Measurements from ENCODE around the gene RTN4. TPM values are rescaled to one million over a fixed set of nuclear protein-coding genes. Genes with fewer than 3 reads are reported as not detected.
A peak's percentile ranks its signal among the peaks of the same experiment; 100 is the strongest.

RTN4 gene
- total RNA-seq, 2 donors from 2014 or later = 237 to 280 TPM

DNA sequence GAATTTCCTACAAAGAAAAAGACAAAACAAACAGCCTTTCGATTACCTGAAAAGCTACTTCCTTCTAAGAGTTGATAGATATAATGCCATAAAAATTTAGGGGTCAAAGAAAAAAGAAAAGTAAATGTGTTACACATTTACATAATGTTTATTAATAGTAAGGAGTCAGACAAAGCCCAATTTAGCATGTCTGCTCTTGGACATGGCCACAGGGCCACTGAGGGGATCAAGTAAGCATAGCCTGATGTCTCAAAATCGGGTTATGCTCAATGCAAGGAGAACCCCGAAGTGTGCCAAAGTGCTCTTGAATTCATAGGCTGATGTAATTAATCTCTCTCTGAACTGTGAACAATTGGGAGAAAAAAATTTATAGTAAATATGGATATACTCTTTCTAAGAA is 61.6 kb downstream of the RTN4 start:
- no peak for DNase-seq
- no peak for ATAC-seq
- intact Hi-C loops (cut with DNase I, micrococcal nuclease) = no loop called here

DNA sequence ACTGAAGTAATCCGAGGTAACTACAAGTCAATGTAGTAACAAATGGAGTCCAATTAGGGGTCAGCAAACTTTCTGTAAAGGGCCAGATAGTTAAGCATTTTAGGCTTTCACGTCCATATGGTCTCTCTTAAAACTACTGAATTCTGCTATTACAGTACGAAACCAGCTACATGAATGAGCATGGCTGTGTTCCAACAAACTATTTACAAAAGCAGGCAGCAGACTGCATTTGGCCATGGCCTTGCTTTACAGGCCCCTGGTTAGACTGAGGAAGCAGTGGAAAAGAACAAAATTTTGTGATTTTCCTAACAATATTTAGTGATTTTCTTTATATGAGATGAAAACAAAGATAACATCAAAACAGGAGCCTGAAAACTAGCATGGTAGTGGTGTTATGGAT is 64.0 kb downstream of the RTN4 start:
- intact Hi-C loops (cut with DNase I, micrococcal nuclease) = no loop called here
- ATAC-seq (no peak), DNase-seq (no peak)

DNA sequence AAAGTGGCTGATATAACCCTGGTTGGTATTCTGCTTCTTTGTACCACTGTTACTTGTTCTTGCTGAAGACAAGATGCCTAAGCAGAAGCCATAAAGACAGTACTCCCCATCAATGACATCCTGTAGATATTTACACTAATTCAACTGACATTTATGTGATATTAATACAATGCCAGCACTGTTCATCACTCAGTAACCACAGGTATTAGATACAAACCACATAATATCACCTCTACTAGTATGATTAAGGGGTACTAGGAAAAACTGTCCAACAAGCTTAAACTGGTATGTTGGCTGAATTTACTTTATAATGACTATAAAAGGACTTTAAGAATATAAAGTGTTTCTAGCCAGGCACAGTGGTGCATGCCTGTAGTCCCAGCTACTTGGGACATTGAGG is 65.8 kb downstream of the RTN4 start:
- intact Hi-C loops (cut with DNase I, micrococcal nuclease) = no loop called here
- DNase-seq (no peak), ATAC-seq (no peak)

DNA sequence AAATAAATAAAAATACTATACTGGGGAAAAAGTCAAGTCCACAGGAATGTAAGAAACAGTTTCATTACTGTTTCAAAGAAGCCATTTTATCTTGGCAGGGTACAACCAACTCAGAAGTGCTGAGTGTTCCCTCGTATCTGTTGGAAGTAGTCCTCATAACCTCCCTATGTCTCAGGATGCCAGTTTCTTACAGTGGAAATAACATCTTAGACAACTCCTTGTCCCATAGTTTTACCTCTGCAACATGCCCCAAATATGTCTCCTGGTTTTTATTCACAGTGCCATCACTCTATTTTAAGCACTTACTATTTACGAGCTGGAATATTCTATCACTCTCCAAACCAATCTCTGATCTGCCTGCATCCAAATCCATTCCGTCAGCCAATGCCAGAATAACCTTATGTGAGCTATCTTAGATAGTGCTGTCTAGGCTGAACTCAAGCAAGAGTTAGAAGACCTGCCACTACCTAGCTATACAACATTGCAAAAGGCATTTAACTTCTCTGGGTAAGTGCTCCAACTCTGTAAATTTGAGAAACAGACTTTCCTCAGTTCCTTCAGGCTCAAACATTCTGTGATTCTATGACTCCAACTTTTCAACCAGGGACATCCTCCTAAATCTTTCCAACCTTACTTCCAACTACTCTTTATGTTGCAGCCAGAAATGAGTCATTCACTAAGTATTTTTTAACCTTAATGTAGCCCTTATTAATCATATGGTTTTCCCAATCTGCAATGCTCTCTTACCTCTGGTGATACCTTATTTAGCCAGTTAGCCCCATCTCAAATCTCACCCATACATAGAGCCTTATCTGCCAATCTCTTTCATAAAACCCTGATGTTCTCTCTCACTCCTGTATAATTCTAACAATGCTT is 66.7 kb downstream of the RTN4 start:
- no peak for ATAC-seq
- no peak for DNase-seq
- intact Hi-C loops (cut with DNase I, micrococcal nuclease) = no loop called here

DNA sequence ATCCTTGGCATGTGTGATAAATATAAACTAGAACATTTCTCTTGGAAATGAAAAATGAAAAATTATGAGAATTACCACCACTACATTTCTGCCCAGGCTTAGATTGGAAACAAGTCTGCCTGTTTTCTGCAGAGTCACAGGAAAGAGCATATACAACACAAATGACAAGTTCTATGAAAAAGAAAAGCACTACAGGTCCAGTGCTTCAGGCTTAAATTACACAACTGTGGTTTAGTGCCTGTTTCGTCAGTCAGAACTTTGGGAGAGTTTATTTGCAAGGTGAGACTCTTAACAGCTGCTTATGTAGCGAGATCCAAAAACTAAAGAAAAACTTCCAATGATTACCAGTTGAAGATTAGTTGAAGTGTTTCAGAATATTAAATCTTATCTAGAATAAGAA is 68.9 kb downstream of the RTN4 start:
- ATAC-seq (no peak), DNase-seq (no peak)
- intact Hi-C loops (cut with DNase I, micrococcal nuclease) = no loop called here

DNA sequence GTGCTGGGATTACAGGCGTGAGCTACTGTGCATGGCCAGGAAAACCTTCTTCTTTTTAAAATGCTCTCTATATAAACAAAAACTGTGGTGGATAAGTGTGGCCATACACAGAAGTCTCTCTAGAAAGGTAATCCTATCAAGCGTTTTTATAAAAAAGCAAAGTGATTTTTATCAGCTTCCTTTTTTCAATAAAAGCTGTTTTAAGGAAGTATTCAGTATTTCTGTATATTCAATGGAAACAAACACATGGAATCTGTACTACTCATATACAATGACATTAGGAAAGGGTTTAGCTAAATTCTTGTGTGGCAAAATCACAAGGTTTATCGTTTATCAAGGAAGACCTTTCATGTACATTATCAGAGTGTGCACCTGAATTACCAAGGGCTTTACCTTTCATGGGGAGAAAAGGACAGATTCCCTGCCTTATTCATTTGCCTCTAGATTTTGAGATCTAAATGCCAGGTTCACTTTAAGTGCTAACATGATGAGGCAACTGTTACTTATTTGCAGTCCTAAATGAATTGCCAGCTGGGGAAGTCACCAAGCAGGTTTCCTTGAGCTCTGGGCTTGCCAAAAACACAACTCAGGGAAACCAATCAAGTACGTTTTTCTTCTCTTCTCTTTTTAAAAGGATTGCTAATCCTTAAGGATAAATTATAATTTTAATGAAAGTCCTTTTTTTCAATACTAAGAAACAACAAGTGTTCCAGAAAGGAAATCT is 70.8 kb downstream of the RTN4 start:
- intact Hi-C loops (cut with DNase I, micrococcal nuclease) = no loop called here
- ATAC-seq = peak; percentile 86
- DNase-seq = peak; percentile 41 to 51

DNA sequence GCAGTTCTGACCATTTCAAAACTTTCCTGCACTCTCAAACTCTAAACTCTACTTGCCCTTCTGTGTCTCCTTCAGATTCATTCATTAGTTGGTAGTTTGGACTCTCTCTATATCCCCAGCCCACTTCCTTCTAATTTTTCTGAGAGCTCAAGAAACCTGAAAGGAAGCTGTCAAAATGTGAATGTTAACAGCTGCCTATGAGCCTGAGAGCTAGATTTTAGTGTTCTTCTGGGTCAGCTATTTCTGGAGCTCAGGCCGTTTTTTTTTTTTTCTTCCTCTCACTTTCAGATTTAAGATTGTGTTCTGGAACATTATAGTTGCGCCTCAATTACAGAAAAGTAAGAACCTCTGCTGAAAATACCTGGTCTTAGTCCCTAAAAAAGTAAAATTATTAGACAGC is 73.1 kb downstream of the RTN4 start:
- DNase-seq = no peak
- intact Hi-C loops (cut with DNase I, micrococcal nuclease) = no loop called here
- peak; percentile 24 for ATAC-seq

DNA sequence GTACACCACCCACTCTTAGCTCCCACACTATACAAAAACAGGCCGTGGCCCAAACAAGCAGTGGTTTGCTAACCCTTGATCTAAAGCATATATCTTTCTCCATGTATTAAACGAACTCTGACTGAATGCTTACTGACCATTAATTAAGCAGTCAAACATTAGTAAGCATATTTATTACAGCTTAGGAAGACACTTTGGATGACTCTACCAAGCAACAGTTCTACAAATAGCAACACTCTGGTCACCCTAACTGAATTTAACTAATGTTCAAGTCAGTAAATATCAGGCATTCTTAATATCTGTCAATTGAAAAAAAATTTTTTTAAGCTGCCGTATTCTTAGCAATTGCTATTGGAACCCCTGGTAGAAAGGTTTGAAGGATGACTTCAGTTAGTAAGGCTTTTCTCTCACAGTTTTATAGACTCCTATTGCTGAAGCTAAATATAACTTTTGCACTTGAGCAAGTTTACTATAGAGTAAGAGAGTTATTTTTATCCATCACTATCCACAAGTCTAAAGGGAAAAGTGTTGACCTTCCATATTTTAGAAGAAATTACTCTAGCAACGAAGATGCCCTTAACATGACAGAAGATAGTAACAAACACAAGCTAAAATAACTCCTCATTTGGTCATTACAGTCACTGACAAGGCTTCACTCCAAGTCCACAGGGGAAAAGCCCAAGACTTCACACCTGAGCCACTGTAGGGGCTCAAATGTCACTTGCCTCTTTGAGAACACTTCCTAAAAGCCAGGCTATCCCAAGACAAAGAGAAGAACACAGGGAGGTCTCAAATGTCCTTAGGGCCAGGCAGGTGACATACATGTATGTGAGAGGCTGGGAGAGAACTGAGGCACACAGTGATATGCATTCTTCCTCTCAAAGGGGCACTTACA is 74.4 kb downstream of the RTN4 start:
- intact Hi-C loops (cut with DNase I, micrococcal nuclease) = no loop called here
- DNase-seq = no peak
- no peak for ATAC-seq

DNA sequence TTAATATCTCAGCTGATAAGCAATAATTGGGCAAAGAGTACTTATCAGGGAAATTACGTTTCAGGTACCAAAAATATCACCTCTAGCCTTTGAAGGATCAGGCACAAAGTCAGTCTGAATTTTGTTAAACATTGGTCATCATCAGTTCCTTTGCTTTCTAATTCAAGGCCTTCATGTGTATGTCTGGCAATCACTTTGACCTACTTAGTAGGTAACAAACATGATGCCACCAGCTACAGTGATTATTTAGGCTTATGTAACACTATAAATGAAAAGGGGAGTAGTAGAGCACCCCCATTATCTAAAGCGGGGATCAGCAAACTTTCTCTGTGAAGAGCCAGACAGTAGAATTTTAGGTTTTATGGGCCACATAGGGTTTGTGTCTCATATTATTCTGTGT is 75.1 kb downstream of the RTN4 start:
- ATAC-seq = no peak
- no peak for DNase-seq
- intact Hi-C loops (cut with DNase I, micrococcal nuclease) = no loop called here

DNA sequence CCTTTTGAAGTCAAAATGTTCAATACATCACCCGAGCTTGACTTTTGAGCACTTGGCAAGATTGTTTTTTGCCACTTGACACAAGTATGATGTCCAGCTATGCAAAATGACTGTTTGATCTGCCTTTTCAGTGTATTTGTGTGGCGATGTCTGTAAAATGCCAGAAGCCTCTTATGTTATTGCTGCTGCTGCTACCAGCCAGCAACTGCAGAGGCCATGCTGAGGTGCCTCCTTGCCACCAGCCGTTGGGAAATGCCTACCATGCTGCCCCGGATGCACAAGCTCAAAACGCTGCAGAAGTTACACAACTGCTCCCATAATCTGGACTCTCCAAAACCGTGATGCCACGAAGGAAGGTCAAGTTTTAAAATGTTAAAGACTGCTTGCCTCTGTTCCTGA is 80.3 kb downstream of the RTN4 start:
- intact Hi-C loops (cut with DNase I, micrococcal nuclease) = no loop called here
- DNase-seq = no peak
- ATAC-seq = no peak

DNA sequence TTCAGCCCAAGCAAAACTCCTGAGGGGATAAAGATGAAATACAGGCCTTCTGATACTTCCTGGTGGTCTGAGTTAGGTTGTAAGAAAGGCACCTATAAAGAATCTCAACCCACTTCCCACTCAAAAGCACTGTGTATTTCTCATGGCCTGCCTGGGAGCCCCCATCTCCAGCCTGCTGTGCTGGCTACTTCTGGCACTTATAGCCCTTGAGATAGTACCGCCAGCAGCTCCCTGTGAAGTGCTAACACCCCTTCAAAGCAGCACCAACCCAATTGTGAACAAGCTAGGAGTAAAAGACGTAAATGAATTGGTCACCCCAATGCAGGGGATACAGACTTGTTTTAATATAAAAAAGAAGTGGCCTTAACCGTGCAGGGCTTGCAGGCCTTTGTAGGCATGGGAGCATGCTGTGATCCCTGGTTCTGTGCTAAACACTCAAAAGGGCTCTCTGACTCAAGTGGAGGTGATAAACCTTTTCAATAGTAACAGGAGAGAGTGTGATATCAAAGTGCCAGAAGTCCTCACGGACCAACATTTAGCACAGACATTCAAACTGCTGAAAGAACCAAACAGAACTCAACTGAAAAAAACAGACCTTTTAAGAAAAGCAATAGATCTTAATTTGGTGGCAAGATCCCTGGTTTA is 80.8 kb downstream of the RTN4 start:
- DNase-seq = no peak
- ATAC-seq = no peak
- intact Hi-C loops (cut with DNase I, micrococcal nuclease) = no loop called here

DNA sequence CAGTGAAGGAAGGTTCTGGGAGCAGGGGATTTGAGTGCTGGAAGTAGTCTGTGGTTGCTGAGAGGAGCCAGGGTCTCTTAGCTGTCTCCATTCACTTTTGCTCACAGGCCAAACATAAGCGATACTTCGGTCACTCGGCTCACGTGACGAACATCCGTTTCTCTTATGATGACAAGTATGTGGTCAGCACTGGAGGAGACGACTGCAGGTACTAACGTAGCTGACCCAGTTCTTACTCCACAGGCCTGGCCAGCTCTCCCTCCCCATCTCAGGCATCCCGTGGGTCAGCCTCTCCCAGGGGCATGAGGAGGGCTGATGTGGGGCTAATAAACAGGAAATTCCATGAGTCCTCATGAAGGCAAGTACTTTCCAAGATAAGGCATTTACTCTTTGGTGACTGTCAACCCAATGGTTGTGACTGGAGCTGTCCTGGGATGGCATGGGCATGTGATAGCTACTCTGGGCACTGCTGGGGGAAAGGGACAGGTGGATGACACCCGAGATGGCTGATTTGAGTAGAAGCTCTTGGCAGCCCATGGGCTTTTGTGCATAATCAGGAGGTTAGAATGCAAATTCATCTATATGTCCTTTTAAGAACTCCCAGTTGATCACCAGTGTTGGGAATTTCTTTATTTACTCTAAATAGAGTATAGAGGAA is 81.6 kb downstream of the RTN4 start:
- intact Hi-C loops (cut with DNase I, micrococcal nuclease) = no loop called here
- ATAC-seq (no peak), DNase-seq (no peak)

DNA sequence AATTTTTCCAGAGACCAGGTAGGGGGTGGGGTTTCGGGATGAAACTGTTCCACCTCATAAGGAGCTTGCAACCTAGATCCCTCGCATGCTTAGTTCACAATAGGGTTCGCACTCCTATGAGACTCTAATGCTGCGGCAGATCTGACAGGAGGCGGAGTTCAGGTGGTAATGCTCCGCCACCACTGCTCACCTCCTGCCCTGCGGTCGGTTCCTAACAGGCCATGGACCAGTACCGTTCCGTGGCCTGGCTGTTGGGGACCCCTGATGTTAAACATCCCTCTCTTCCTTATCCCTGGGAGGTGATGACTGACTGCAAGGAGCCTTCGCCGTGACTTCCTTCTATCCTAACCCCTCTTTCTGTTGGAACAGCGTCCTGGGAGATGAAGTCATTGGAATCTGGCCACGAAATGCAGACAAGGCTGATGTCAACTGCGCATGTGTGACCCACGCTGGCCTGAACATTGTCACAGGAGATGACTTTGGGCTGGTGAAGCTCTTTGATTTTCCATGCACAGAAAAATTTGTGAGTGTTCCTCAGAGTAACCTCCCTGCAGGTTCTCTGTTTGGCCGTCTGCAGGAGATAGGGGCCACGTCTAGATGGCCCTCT is 82.4 kb downstream of the RTN4 start:
- intact Hi-C loops (cut with DNase I, micrococcal nuclease) = no loop called here
- ATAC-seq (no peak), DNase-seq (no peak)

DNA sequence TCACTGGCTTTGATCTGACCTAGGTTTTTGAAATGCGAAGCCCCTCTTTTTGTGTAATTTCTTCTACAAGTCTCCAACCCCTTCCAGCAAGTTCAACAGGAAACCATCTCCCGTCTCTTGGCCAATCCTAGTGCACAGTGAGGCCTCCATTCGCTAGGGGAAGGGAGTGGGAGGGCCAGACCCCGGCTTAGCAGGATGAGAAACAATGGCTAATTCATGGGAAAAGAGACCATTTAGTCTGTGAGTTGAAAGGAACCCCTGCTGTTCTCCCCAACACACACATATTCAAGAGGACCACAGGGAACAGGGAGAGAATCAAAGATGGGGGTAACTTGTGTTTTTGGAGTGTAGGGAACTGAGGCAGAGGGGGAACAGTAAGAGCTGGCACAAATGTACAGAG is 83.0 kb downstream of the RTN4 start:
- DNase-seq (no peak), ATAC-seq (no peak)
- intact Hi-C loops (cut with DNase I, micrococcal nuclease) = no loop called here

DNA sequence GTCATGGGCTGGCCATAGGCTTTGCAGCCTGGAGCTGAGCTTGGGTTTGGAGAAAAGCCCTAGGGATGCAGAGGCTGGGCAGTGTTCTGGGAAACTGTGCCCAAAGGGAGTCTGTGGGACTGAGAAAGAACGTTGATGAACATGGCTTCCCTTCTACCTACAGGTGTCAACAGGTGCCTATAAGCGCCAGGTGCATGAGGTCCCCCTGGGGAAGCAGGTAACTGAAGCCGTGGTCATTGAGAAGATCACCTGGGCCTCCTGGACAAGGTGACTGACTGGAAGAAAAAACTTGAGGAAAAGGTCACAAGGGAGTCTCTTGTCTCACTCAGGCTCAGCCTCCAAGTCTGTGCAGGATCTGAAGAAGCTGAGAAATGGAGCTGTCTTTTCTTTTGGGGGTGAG is 83.4 kb downstream of the RTN4 start:
- no peak for DNase-seq
- intact Hi-C loops (cut with DNase I, micrococcal nuclease) = no loop called here
- no peak for ATAC-seq

DNA sequence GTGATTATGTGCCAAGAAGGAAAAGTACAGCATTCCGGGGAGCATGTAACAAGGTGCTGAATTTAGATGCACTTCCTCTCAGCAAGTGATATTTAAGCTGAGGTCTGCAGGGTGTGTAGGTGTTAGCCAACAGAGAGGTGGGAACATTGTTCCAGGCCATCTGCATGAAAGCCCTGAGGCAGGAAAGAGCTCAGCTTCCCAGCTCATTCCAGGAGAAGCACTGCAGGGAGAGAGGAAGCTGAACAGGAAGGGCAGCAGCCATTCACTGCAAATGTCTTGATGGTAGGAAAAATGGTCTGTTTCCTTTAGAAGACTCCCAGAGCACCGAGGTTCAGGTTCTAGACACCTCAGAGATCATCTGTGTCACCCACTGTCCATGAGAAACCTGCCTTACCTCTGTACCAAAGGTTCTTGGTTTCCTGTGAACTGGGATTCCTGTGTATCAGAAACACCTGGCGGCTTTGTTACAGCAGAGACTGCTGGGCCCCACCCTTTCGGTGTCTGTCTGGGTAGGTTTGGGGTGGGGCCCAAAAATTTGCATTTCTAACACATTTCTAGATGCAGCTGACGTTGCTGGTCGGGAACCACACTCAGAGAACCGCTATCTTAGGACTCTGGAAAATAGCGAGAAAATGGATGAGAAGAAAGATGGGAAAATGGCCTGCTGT is 84.0 kb downstream of the RTN4 start:
- intact Hi-C loops (cut with DNase I, micrococcal nuclease) = no loop called here
- DNase-seq = no peak
- peak; percentile 51 for ATAC-seq

DNA sequence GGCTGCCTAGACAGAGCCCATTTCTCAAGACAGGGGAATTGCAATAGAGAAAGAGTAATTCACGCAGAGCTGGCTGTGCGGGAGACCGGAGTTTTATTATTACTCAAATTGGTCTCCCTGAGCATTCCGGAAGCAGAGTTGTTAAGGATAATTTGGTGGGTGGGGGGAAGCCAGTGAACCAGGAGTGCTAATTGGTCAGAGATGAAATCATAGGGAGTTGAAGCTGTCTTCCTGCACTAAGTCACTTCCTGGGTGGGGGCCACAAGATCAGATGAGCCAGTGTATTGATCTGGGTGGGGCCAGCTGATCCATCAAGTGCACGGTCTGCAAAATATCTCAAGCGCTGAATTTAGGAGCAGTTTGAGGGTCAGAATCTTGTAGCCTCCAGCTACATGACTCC is 84.8 kb downstream of the RTN4 start:
- DNase-seq (no peak), ATAC-seq (no peak)
- intact Hi-C loops (cut with DNase I, micrococcal nuclease) = no loop called here

DNA sequence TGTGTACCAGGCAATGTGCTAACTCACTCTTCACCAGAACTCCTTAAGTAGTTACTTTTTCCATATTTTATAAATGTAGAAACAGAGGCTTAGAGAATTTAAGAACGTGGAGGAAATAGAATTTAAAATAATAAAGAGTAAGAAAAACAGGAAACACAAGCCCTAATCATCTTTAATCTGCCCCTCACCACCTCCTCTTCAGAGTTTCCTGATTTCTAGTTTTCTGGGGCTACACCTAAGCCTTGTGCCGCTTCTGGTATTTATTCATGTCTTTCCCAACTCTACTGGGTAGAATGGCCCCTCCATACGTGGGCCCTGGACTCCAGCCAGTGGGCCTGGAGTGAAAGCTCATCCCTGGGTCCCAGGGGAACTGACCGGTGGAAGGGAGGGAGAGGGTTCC is 85.4 kb downstream of the RTN4 start:
- no peak for DNase-seq
- intact Hi-C loops (cut with DNase I, micrococcal nuclease) = no loop called here
- no peak for ATAC-seq

Measured in left colon (tissue), 2 donors.